NCI-H526 (cell line): Measurements from ENCODE around the gene CYP46A1.
A peak's percentile ranks its signal among the peaks of the same experiment; 100 is the strongest.
"Not testable (repeated sequence)": the region's sequence is repeated elsewhere in the genome, so short reads cannot be mapped to it uniquely, and the experiment has no call there.

Experiments used
- DNase-seq, 2 experiments: peaks; one replicate each; lab custom pipeline; 2025; lab: John Stamatoyannopoulos, UW

The CYP46A1 gene

GRCh38 chr14:99683619-99684409 lies at the start of gene CYP46A1:
Gene CYP46A1, plus strand, starts transcription at chr14:99684298. Its CDS starts 120 bp downstream, at chr14:99684418.
- peak; percentile 91 to 99 for DNase-seq

- DNase-seq, result no peak
Observed at GRCh38 chr14:99634443-99634842, 49.7 kb upstream of the CYP46A1 start.

- no peak for DNase-seq
Observed at GRCh38 chr14:99635116-99635515, 49.0 kb upstream of the CYP46A1 start.

GRCh38 chr14:99636487-99636886 lies 47.6 kb upstream of the CYP46A1 start:
- no peak for DNase-seq

- no peak for DNase-seq
Observed at GRCh38 chr14:99637624-99638023, 46.5 kb upstream of the CYP46A1 start.

- not testable (repeated sequence) for DNase-seq
Observed at GRCh38 chr14:99642771-99643170, 41.3 kb upstream of the CYP46A1 start.

- no peak for DNase-seq
Observed at GRCh38 chr14:99643343-99643742, 40.8 kb upstream of the CYP46A1 start.

GRCh38 chr14:99644035-99644587 lies 40.0 kb upstream of the CYP46A1 start:
- DNase-seq, result no peak

- DNase-seq, result peak in 1 of 2 experiments; percentile 25
Observed at GRCh38 chr14:99644723-99645544, 39.2 kb upstream of the CYP46A1 start, which contains the start of gene HHIPL1. Gene HHIPL1, plus strand, starts transcription at chr14:99645129. Its CDS starts 79 bp downstream, at chr14:99645208.

GRCh38 chr14:99645545-99646505 lies 38.3 kb upstream of the CYP46A1 start:
- DNase-seq, result no peak

- DNase-seq, result no peak
Observed at GRCh38 chr14:99647411-99647810, 36.7 kb upstream of the CYP46A1 start.

GRCh38 chr14:99648027-99648784 lies 35.9 kb upstream of the CYP46A1 start:
- no peak for DNase-seq

- DNase-seq, result no peak
Observed at GRCh38 chr14:99649219-99649618, 34.9 kb upstream of the CYP46A1 start.

GRCh38 chr14:99649643-99650042 lies 34.5 kb upstream of the CYP46A1 start:
- no peak for DNase-seq

- no peak for DNase-seq
Observed at GRCh38 chr14:99650189-99650588, 33.9 kb upstream of the CYP46A1 start.

GRCh38 chr14:99651953-99652746 lies 31.9 kb upstream of the CYP46A1 start:
- no peak for DNase-seq

- DNase-seq, result no peak
Observed at GRCh38 chr14:99654235-99654985, 29.7 kb upstream of the CYP46A1 start.

GRCh38 chr14:99655521-99655920 lies 28.6 kb upstream of the CYP46A1 start:
- no peak for DNase-seq

GRCh38 chr14:99656171-99656570 lies 27.9 kb upstream of the CYP46A1 start:
- DNase-seq, result no peak
